Measurements from ENCODE around the gene EXT2.
A peak's percentile ranks its signal among the peaks of the same experiment; 100 is the strongest.

The EXT2 gene

DNA sequence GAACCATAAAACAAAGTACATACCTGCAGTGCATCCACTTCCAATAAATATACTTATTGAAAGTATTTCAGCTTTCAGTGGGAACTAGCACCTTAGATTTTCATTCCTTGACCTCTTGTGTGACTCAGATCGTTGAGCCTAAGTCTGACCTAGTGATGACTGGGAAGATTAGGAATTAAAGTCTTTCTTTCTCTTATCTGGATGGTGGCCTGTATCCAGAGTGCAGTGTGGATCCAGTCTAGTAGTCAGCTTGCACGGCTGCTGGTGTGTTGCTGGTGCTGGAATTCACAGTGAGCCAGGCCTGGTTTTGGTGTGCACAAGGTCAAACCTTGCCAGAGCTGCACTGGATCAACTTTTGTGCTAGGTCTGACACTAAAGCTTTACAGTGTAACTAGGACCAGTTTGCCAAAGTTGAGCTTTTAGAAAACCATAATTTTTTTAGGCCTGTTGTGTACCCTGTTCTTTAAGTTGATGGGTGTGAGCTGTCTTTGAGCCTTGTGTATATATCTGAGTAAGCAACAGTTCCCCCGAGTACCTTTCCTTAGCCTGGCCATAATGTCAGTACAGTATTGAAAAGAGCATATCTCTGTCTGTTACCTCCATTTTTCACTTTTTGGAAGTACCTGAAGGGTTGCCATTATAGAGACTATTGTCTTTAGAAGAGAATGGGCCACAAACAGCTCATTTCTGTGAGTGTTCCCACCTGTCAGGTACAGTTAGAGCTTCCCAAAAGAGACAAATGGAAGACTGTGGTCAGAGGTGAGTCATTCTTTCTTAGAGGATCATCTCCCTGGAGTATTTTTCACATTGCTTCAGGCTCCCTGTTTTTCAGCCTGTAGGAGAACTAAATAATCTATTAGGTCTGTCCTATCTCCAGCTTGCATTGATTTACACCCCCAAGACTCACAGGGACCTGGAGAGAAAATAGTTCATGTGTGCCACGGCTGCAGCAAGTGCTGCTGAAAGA lies 124.6 kb downstream of the EXT2 start:
- H2AK5ac ChIP-seq (ENCODE audit: low read length, severe bottlenecking), result no peak overlapping the region
- H3K23ac ChIP-seq (ENCODE audit: low read length in 2 of 2), result no peak overlapping the region
- no peak overlapping the region for H4K91ac ChIP-seq (ENCODE audit: low read length)
- H3K9me3 ChIP-seq (ENCODE audit: control insufficient read depth, low read length), result no peaks in the 10 kb centered on the region
- no peak overlapping the region for H2AFZ ChIP-seq (ENCODE audit: low read depth, low read length)
- H3K4me2 ChIP-seq (ENCODE audit: low read length, poor library complexity, severe bottlenecking), result no peak overlapping the region
- H3K18ac ChIP-seq (ENCODE audit: low read depth in 1 of 2, low read length in 2 of 2), result no peak overlapping the region
- H2BK12ac ChIP-seq (ENCODE audit: low read length in 2 of 2), result no peak overlapping the region
- no peak overlapping the region for H3K9ac ChIP-seq (ENCODE audit: low read length)
- H3K79me1 ChIP-seq (replicated peaks; ENCODE audit: low read length, poor library complexity, severe bottlenecking), result peaks cover 3% of the 10 kb centered on the region
- peaks cover 4% of the 10 kb centered on the region for H3K4me1 ChIP-seq (ENCODE audit: control insufficient read depth, insufficient read depth, low read depth, low read length)
- no peak overlapping the region for H3K4ac ChIP-seq (ENCODE audit: low read depth in 1 of 2, low read length in 2 of 2)
- H2BK5ac ChIP-seq (ENCODE audit: low read depth, low read length, poor library complexity, severe bottlenecking), result no peak overlapping the region
- 80% methylated on average over 3 of the region's 4 CpGs for WGBS
- no peak overlapping the region for H3K27ac ChIP-seq (ENCODE audit: low read length, poor library complexity, severe bottlenecking)
- DNase-seq, result peak; percentile 24
- H3K27me3 ChIP-seq (ENCODE audit: control insufficient read depth in 1 of 2, insufficient read depth in 1 of 2, low read length in 2 of 2), result no peaks in the 10 kb centered on the region
- no peak overlapping the region for H2BK120ac ChIP-seq (ENCODE audit: low read depth, low read length)
- no peak overlapping the region for H2BK15ac ChIP-seq (ENCODE audit: low read depth, poor library complexity, severe bottlenecking)
- no peak overlapping the region for H3K14ac ChIP-seq (ENCODE audit: low read length in 2 of 2)
- no peak overlapping the region for H3K4me3 ChIP-seq (ENCODE audit: insufficient read depth in 1 of 2, low read depth in 1 of 2, low read length in 2 of 2)
- peaks cover 0 to 11% of the 10 kb centered on the region in 2 experiments for H3K36me3 ChIP-seq (ENCODE audit: control insufficient read depth in 1 of 2, insufficient read depth in 2 of 2, low read depth in 1 of 2, low read length in 2 of 2)
- no peak overlapping the region for H4K8ac ChIP-seq (ENCODE audit: low read length)

DNA sequence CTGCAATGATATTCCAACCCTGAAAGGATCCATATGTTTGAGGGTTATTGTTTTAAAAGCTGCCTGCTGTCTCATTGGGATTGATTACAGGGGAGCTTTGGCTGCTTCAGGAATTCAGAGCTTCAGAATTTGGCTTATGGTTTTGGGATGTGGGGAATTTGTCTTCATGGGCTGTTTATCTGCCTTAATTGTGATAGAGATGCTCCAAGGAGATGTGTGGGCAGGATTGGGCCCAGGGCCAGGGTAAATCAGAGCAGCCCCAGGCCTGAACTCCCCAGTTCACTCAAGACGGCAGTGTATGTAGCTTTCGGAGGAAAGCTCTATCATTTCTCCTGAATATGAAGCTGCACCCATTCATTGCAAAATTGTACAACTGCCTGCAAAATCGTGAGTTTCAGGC lies 126.0 kb downstream of the EXT2 start:
- Histone ChIP-seq H2BK15ac (ENCODE audit: low read depth, poor library complexity, severe bottlenecking) (no peak overlapping the region), H2BK5ac (ENCODE audit: low read depth, low read length, poor library complexity, severe bottlenecking) (no peak overlapping the region), H3K4ac (ENCODE audit: low read depth in 1 of 2, low read length in 2 of 2) (no peak overlapping the region), H2BK12ac (ENCODE audit: low read length in 2 of 2) (no peak overlapping the region), H2AK5ac (ENCODE audit: low read length, severe bottlenecking) (no peak overlapping the region), H3K23ac (ENCODE audit: low read length in 2 of 2) (no peak overlapping the region), H3K14ac (ENCODE audit: low read length in 2 of 2) (no peak overlapping the region), H3K36me3 (ENCODE audit: control insufficient read depth in 1 of 2, insufficient read depth in 2 of 2, low read depth in 1 of 2, low read length in 2 of 2) (peaks cover 0 to 7% of the 10 kb centered on the region in 2 experiments), H3K79me1 (replicated peaks; ENCODE audit: low read length, poor library complexity, severe bottlenecking) (peaks cover 3% of the 10 kb centered on the region), H3K27ac (ENCODE audit: low read length, poor library complexity, severe bottlenecking) (no peak overlapping the region), H2AFZ (ENCODE audit: low read depth, low read length) (no peak overlapping the region), H3K4me1 (ENCODE audit: control insufficient read depth, insufficient read depth, low read depth, low read length) (peaks cover 4% of the 10 kb centered on the region), H3K9ac (ENCODE audit: low read length) (no peak overlapping the region), H3K18ac (ENCODE audit: low read depth in 1 of 2, low read length in 2 of 2) (no peak overlapping the region), H3K4me2 (ENCODE audit: low read length, poor library complexity, severe bottlenecking) (no peak overlapping the region), H2BK120ac (ENCODE audit: low read depth, low read length) (no peak overlapping the region), H4K91ac (ENCODE audit: low read length) (no peak overlapping the region), H4K8ac (ENCODE audit: low read length) (no peak overlapping the region), H3K4me3 (ENCODE audit: insufficient read depth in 1 of 2, low read depth in 1 of 2, low read length in 2 of 2) (no peak overlapping the region), H3K27me3 (ENCODE audit: control insufficient read depth in 1 of 2, insufficient read depth in 1 of 2, low read length in 2 of 2) (no peaks in the 10 kb centered on the region), H3K9me3 (ENCODE audit: control insufficient read depth, low read length) (no peaks in the 10 kb centered on the region)
- whole genome bisulfite sequencing, result 94% methylated on average over 3 of the region's 3 CpGs
- DNase-seq, result no peak

DNA sequence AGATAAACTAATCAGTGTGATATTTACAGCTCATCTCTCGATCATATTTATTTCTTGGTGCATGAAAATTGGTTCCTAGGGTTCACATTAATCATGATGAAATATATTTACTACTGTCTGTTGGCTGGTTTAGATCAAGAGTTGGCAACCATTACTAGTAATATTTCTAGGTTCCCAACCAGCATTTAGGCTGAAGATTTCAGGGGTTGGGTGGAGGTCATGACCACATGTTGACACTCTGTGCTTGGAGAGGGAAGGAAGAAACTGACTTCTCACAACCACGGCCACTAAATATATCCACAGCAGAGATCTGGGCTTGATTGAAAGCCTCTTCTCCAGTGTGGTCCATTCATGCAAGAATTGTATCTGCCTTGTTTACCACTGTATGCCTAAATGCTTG lies 126.5 kb downstream of the EXT2 start:
- 88% methylated on average over 1 of the region's 2 CpGs for WGBS
- H2AK5ac ChIP-seq (ENCODE audit: low read length, severe bottlenecking), result no peak overlapping the region
- H4K8ac ChIP-seq (ENCODE audit: low read length), result no peak overlapping the region
- no peak overlapping the region for H3K4me2 ChIP-seq (ENCODE audit: low read length, poor library complexity, severe bottlenecking)
- H2BK5ac ChIP-seq (ENCODE audit: low read depth, low read length, poor library complexity, severe bottlenecking), result no peak overlapping the region
- H3K36me3 ChIP-seq (ENCODE audit: control insufficient read depth in 1 of 2, insufficient read depth in 2 of 2, low read depth in 1 of 2, low read length in 2 of 2), result peaks cover 0 to 4% of the 10 kb centered on the region in 2 experiments
- no peak overlapping the region for H2AFZ ChIP-seq (ENCODE audit: low read depth, low read length)
- H3K27me3 ChIP-seq (ENCODE audit: control insufficient read depth in 1 of 2, insufficient read depth in 1 of 2, low read length in 2 of 2), result no peaks in the 10 kb centered on the region
- no peak overlapping the region for H2BK12ac ChIP-seq (ENCODE audit: low read length in 2 of 2)
- H3K9me3 ChIP-seq (ENCODE audit: control insufficient read depth, low read length), result no peaks in the 10 kb centered on the region
- H3K27ac ChIP-seq (ENCODE audit: low read length, poor library complexity, severe bottlenecking), result no peak overlapping the region
- H3K4me1 ChIP-seq (ENCODE audit: control insufficient read depth, insufficient read depth, low read depth, low read length), result peaks cover 4% of the 10 kb centered on the region
- H2BK120ac ChIP-seq (ENCODE audit: low read depth, low read length), result no peak overlapping the region
- no peak overlapping the region for H4K91ac ChIP-seq (ENCODE audit: low read length)
- H3K9ac ChIP-seq (ENCODE audit: low read length), result no peak overlapping the region
- H3K4ac ChIP-seq (ENCODE audit: low read depth in 1 of 2, low read length in 2 of 2), result no peak overlapping the region
- H3K14ac ChIP-seq (ENCODE audit: low read length in 2 of 2), result no peak overlapping the region
- peaks cover 3% of the 10 kb centered on the region for H3K79me1 ChIP-seq (replicated peaks; ENCODE audit: low read length, poor library complexity, severe bottlenecking)
- no peak overlapping the region for H3K4me3 ChIP-seq (ENCODE audit: insufficient read depth in 1 of 2, low read depth in 1 of 2, low read length in 2 of 2)
- no peak overlapping the region for H3K18ac ChIP-seq (ENCODE audit: low read depth in 1 of 2, low read length in 2 of 2)
- no peak overlapping the region for H2BK15ac ChIP-seq (ENCODE audit: low read depth, poor library complexity, severe bottlenecking)
- H3K23ac ChIP-seq (ENCODE audit: low read length in 2 of 2), result no peak overlapping the region
- no peak for DNase-seq

DNA sequence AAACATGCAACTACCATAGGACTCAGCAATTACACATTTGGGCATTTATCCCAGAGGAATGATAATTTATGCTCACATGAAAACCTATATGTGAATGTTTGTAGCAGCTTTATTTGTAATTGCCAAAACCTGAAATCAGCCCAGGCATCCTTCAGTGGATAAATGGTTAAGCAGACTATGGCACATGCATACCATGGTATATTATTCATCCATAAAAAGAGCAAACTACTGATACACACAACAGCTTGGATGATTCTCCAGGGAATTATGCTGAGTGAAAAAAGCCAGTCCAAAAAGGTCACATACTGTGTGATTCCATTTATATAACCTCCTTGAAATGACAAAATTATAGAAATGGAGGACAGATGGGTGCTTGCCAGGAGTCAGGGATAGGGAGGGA lies 127.8 kb downstream of the EXT2 start:
- no peak overlapping the region for H3K23ac ChIP-seq (ENCODE audit: low read length in 2 of 2)
- H2BK5ac ChIP-seq (ENCODE audit: low read depth, low read length, poor library complexity, severe bottlenecking), result no peak overlapping the region
- H4K8ac ChIP-seq (ENCODE audit: low read length), result no peak overlapping the region
- DNase-seq, result peak; percentile 17
- H3K18ac ChIP-seq (ENCODE audit: low read depth in 1 of 2, low read length in 2 of 2), result no peak overlapping the region
- H4K91ac ChIP-seq (ENCODE audit: low read length), result no peak overlapping the region
- peaks cover 4% of the 10 kb centered on the region for H3K4me1 ChIP-seq (ENCODE audit: control insufficient read depth, insufficient read depth, low read depth, low read length)
- no peaks in the 10 kb centered on the region for H3K36me3 ChIP-seq (ENCODE audit: control insufficient read depth in 1 of 2, insufficient read depth in 2 of 2, low read depth in 1 of 2, low read length in 2 of 2)
- H3K4me2 ChIP-seq (ENCODE audit: low read length, poor library complexity, severe bottlenecking), result no peak overlapping the region
- no peak overlapping the region for H3K4ac ChIP-seq (ENCODE audit: low read depth in 1 of 2, low read length in 2 of 2)
- H2AK5ac ChIP-seq (ENCODE audit: low read length, severe bottlenecking), result no peak overlapping the region
- no peak overlapping the region for H3K4me3 ChIP-seq (ENCODE audit: insufficient read depth in 1 of 2, low read depth in 1 of 2, low read length in 2 of 2)
- H2BK15ac ChIP-seq (ENCODE audit: low read depth, poor library complexity, severe bottlenecking), result no peak overlapping the region
- no peak overlapping the region for H2BK120ac ChIP-seq (ENCODE audit: low read depth, low read length)
- H2BK12ac ChIP-seq (ENCODE audit: low read length in 2 of 2), result no peak overlapping the region
- no peaks in the 10 kb centered on the region for H3K9me3 ChIP-seq (ENCODE audit: control insufficient read depth, low read length)
- H3K27ac ChIP-seq (ENCODE audit: low read length, poor library complexity, severe bottlenecking), result no peak overlapping the region
- no peak overlapping the region for H3K14ac ChIP-seq (ENCODE audit: low read length in 2 of 2)
- H3K79me1 ChIP-seq (replicated peaks; ENCODE audit: low read length, poor library complexity, severe bottlenecking), result peaks cover 3% of the 10 kb centered on the region
- no peaks in the 10 kb centered on the region for H3K27me3 ChIP-seq (ENCODE audit: control insufficient read depth in 1 of 2, insufficient read depth in 1 of 2, low read length in 2 of 2)
- H3K9ac ChIP-seq (ENCODE audit: low read length), result no peak overlapping the region
- no peak overlapping the region for H2AFZ ChIP-seq (ENCODE audit: low read depth, low read length)
